HT-29 (cell line): ENCODE measurements around the gene WIPI1. TPM values are rescaled to one million over a fixed set of nuclear protein-coding genes. Genes with fewer than 3 reads are reported as not detected.
A peak's percentile ranks its signal among the peaks of the same experiment; 100 is the strongest.
"Not testable (repeated sequence)": the region's sequence is repeated elsewhere in the genome, so short reads cannot be mapped to it uniquely, and the experiment has no call there.

Experiments used
- DNase-seq: peaks from one replicate; pipeline ENCODE4 v3.0.0-alpha.2; 2015; ENCODE audit warnings: low spot score
- small RNA-seq: library from RNA; depleted of rRNA; stranded (forward); fragments of <200 nt; gene quantifications from one replicate; pipeline ENCODE3, GENCODE V24; 2014
- total RNA-seq: library from RNA; depleted of rRNA; stranded (reverse); fragments of >200 nt; shearing (Covaris generic); gene quantifications from 2 replicates; pipeline ENCODE4 v1.2.3, GENCODE V29; 2014; rRNA removed

The WIPI1 gene
- total RNA-seq, 1 experiment from 2014 or later: 7.3 TPM

GRCh38 chr17:68385490-68386215, 71.6 kb downstream of the WIPI1 start:
- no peak for DNase-seq

- DNase-seq: no peak
These were observed 72.4 kb downstream of the WIPI1 start for GRCh38 chr17:68384941-68385340.

GRCh38 chr17:68384471-68384870, 72.8 kb downstream of the WIPI1 start:
- peak; percentile 16 for DNase-seq

GRCh38 chr17:68383443-68384321, 73.6 kb downstream of the WIPI1 start:
- peak; percentile 81 for DNase-seq

- DNase-seq: no peak
These were observed 74.2 kb downstream of the WIPI1 start for GRCh38 chr17:68383120-68383442.

GRCh38 chr17:68382582-68383085, 74.7 kb downstream of the WIPI1 start:
- peak; percentile 9 for DNase-seq

GRCh38 chr17:68381076-68381900, 76.0 kb downstream of the WIPI1 start:
- DNase-seq: peak; percentile 65

GRCh38 chr17:68379692-68380677, 77.3 kb downstream of the WIPI1 start:
- DNase-seq: no peak

- DNase-seq: no peak
These were observed 78.2 kb downstream of the WIPI1 start for GRCh38 chr17:68379177-68379510.

GRCh38 chr17:68378268-68379176, 78.8 kb downstream of the WIPI1 start:
- DNase-seq: peak; percentile 64

- no peak for DNase-seq
These were observed 79.5 kb downstream of the WIPI1 start for GRCh38 chr17:68377771-68378267.

- not testable (repeated sequence) for DNase-seq
These were observed 81.1 kb downstream of the WIPI1 start for GRCh38 chr17:68376178-68376577.

- no peak for DNase-seq
These were observed 81.7 kb downstream of the WIPI1 start for GRCh38 chr17:68375566-68375965.

Small RNA genes within 50 kb of the gene (small RNA-seq; reads per million reads assigned to genes)
- not detected for gene MIR635

Other genes starting within 250 kb of the WIPI1 start
- gene AMZ2, start 209.5 kb downstream of the WIPI1 start, total RNA-seq: 12.4 and 20.0 TPM in 2 replicates
- 1.3 TPM in 1 of 2 replicates, not detected in the other for gene SLC16A6, start 166.4 kb downstream of the WIPI1 start, total RNA-seq
- gene ARSG, start 166.0 kb downstream of the WIPI1 start, total RNA-seq: 2.0 and 2.1 TPM in 2 replicates
- gene PRKAR1A, start 54.9 kb upstream of the WIPI1 start, total RNA-seq: 86.4 and 119 TPM in 2 replicates
- gene FAM20A, start 143.9 kb upstream of the WIPI1 start, total RNA-seq: not detected in 2 replicates